ENCODE data around the gene SMG6.
A peak's percentile ranks its signal among the peaks of the same experiment; 100 is the strongest.

The SMG6 gene

DNA sequence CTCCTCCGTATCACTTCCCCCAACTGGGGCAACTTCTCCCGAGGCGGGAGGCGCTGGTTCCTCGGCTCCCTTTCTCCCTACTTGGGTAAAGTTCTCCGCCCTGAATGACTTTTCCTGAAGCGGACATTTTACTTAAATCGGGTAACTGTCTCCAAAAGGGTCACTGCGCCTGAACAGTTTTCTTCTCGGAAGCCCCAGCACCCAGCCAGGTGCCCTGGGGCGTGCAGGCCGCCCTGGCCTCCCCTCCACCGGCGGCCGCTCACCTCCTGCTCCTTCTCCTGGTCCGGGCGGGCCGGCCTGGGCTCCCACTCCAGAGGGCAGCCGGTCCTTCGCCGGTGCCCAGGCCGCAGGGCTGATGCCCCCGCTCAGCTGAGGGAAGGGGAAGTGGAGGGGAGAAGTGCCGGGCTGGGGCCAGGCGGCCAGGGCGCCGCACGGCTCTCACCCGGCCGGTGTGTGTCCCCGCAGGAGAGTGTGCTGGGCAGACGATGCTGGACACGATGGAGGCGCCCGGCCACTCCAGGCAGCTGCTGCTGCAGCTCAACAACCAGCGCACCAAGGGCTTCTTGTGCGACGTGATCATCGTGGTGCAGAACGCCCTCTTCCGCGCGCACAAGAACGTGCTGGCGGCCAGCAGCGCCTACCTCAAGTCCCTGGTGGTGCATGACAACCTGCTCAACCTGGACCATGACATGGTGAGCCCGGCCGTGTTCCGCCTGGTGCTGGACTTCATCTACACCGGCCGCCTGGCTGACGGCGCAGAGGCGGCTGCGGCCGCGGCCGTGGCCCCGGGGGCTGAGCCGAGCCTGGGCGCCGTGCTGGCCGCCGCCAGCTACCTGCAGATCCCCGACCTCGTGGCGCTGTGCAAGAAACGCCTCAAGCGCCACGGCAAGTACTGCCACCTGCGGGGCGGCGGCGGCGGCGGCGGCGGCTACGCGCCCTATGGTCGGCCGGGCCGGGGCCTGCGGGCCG, 247.1 kb downstream of the SMG6 start:
- DNase-seq = no peak

DNA sequence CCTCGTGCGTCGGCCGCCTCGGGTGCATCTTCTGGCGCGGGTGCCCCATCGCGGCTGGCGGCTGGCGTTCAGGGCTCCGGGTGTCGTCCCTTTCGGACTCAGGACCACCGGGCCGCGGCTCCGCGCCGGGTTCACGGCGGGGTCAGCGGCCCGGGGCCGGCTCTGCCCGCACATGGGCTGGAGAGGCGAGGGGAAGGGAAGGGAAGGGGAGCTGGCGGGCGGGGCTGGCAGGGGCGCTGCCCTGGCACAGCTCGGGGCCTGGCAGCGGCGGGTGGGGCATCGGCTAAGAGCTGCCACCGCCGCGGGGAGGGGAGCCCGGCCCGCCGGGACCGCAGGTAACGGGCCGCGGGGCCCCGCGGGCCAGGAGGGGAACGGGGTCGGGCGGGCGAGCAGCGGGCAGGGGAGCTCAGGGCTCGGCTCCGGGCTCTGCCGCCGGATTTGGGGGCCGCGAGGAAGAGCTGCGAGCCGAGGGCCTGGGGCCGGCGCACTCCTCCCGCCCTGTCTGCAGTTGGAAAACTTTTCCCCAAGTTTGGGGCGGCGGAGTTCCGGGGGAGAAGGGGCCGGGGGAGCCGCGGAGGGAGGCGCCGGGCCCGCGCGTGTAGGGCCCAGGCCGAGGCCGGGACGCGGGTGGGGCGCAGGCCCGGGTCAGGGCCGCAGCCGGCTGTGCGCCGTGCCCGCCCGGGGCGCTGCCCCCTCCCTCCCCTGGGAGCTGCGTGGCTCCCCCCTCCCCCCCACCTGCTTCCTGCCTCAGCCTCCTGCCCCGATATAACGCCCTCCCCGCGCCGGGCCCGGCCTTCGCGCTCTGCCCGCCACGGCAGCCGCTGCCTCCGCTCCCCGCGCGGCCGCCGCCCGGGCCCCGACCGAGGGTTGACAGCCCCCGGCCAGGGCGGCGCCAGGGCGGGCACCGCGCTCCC, 248.0 kb downstream of the SMG6 start:
- no peak for DNase-seq

- DNase-seq = peak; percentile 27
These were observed 248.9 kb downstream of the SMG6 start, which contains the start of gene HIC1 for GRCh38 chr17:2054512-2055291. TSS of gene HIC1 (plus strand) at chr17:2055103. CDS start at chr17:2056691, 1,588 bp downstream.

DNA sequence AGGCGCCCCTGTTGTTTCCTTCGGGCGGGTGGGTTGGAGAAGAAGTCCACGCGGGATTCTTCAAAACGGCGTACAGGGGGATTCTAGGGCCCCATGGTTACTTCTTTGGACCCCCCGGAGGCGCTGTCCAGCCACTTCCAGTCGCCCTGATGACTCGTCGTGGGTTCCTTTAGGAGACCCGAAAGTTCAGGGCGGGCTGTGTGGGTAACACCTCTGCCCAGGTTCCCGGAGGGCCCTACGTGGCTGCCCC, 249.4 kb downstream of the SMG6 start:
- no peak for DNase-seq

DNA sequence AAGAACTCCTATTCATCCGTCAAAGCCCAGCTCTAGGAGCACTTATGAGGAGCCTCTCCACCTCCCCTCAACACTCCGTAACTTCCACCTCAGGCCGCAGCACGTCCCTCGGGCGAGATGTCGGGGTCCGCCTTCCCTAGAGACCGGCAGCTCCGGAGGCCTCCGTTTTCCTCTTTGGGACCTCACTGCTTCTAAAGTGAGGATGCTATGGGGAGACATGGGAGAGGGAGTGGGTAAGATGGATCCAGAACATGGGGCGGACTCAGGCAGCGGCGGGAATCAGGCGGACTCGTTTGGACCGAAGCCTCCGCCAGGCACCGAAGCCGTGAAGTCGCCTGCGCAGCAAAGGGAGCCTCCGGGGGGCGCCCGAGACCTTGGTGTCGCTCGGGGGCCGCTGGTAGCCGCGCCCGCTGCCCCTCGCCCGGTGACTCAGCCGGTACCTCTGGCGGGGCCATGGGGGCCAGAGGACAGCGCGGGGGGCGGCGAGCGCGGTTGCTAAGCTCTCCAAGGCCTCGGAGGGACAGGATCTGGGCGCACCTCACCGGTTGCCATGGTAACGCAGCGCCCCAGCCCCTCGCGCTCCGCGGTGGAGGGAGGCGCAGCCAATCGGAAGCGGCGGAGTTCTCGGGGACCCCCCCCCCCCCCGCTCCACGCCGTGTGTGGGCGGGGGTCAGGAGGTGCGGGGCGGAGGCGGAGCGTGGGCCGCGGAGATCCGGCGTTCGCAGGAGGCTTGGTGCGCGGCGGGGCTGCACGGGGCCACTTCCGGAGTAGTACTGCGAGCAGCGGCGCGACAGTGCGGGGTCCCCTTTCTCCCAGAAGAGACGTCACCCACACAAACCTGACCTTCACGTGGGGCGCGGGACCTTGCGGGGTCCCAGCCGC, 250.0 kb downstream of the SMG6 start:
- DNase-seq = peak; percentile 52

GRCh38 chr17:2051933-2052559, 251.5 kb downstream of the SMG6 start:
- DNase-seq = no peak

DNA sequence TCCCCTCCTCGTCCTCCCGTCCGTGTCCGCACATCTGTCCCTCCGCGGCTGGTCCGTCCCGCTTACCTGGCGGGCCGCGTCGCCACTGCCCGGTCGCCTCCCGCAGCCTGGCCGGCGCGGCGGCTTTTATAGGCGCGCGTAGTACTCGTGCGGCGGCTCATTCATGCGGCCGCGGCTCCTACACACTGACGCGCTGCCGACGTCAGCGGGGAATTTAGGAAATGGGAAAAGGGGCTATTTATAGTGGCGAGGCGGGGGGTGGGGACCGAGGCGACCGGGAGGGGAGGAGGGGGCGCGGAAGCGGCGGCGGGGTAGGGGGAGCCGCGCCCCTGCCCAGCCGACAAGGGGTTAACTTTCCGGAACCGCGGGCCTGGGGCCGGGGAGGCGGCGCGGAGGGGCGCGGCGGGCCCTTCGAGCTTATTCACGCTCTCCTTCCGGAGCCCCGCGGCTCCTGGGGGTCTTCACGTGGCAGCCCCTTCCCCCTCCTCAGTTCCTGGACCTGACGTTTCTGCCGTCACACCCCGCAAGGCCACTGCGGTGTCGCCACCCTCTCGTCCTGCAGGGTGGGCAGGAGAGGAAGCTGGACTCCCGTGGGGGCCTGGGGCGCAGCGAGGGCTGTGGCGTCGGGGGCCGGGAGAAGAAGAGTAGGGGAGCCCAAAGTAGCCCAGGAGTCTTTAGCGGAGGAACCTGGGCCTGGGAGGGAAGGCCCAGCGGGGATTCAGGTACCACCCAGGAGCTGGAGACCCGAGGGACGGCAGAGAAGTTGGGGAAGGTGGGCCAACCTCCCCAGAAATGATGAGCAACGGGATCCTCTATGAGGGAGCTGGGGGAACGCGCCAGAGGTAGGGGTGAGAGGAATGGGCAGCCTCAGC, 252.3 kb downstream of the SMG6 start:
- no peak for DNase-seq

- DNase-seq = peak; percentile 27
These were observed 253.1 kb downstream of the SMG6 start for GRCh38 chr17:2050300-2051060.

GRCh38 chr17:2049333-2050299, 254.0 kb downstream of the SMG6 start:
- DNase-seq = no peak

GRCh38 chr17:2048805-2049204, 254.8 kb downstream of the SMG6 start:
- no peak for DNase-seq

GRCh38 chr17:2047590-2047989, 256.0 kb downstream of the SMG6 start:
- DNase-seq = no peak

- DNase-seq = no peak
These were observed 259.2 kb downstream of the SMG6 start for GRCh38 chr17:2044263-2044894.

- DNase-seq = no peak
These were observed 259.8 kb downstream of the SMG6 start for GRCh38 chr17:2043785-2044184.

- no peak for DNase-seq
These were observed 260.7 kb downstream of the SMG6 start for GRCh38 chr17:2042933-2043332.

- no peak for DNase-seq
These were observed 261.2 kb downstream of the SMG6 start for GRCh38 chr17:2042390-2042847.

- DNase-seq = peak; percentile 88
These were observed 261.8 kb downstream of the SMG6 start, which contains the start of gene OVCA2 for GRCh38 chr17:2041561-2042389. TSS of gene OVCA2 (plus strand) at chr17:2042022. CDS start at chr17:2042048, 26 bp downstream.
